CD4-positive, alpha-beta T cell treated with Interleukin-10 for 1 hour (primary cell): ENCODE data around the gene ATN1.
"Not testable (repeated sequence)": the region's sequence is repeated elsewhere in the genome, so short reads cannot be mapped to it uniquely, and the experiment has no call there.

Source experiments
- DNase-seq: peaks from one replicate; pipeline ENCODE4 v3.0.0-alpha.2; 2020

Gene ATN1

GRCh38 chr12:6927379-6928021, at the start of gene ATN1:
Gene ATN1, plus strand, starts transcription at chr12:6927959. Its CDS starts 6,043 bp downstream, at chr12:6934002.
- DNase-seq: peak; percentile 55

GRCh38 chr12:6879824-6880223, 47.9 kb upstream of the ATN1 start:
- not testable (repeated sequence) for DNase-seq

GRCh38 chr12:6883252-6883651, 44.5 kb upstream of the ATN1 start:
- DNase-seq: no peak

GRCh38 chr12:6883683-6884082, 44.1 kb upstream of the ATN1 start:
- no peak for DNase-seq

- no peak for DNase-seq
These were observed 43.2 kb upstream of the ATN1 start for GRCh38 chr12:6884539-6884938.

GRCh38 chr12:6886206-6886999, 41.4 kb upstream of the ATN1 start:
- not testable (repeated sequence) for DNase-seq

GRCh38 chr12:6887460-6887859, 40.3 kb upstream of the ATN1 start:
- no peak for DNase-seq

- no peak for DNase-seq
These were observed 39.4 kb upstream of the ATN1 start for GRCh38 chr12:6888360-6888759.

- not testable (repeated sequence) for DNase-seq
These were observed 39.0 kb upstream of the ATN1 start for GRCh38 chr12:6888794-6889193.

GRCh38 chr12:6889775-6890573, 37.8 kb upstream of the ATN1 start:
- DNase-seq: not testable (repeated sequence)

GRCh38 chr12:6890789-6891645, 36.7 kb upstream of the ATN1 start:
- peak; percentile 98 for DNase-seq

GRCh38 chr12:6891646-6892001, 36.1 kb upstream of the ATN1 start:
- DNase-seq: no peak

GRCh38 chr12:6892683-6893082, 35.1 kb upstream of the ATN1 start:
- not testable (repeated sequence) for DNase-seq

- no peak for DNase-seq
These were observed 33.4 kb upstream of the ATN1 start for GRCh38 chr12:6894321-6894720.

GRCh38 chr12:6896846-6897435, 30.8 kb upstream of the ATN1 start:
- no peak for DNase-seq

- no peak for DNase-seq
These were observed 28.3 kb upstream of the ATN1 start for GRCh38 chr12:6899427-6899826.

GRCh38 chr12:6899837-6900519, 27.8 kb upstream of the ATN1 start:
- peak; percentile 44 for DNase-seq

GRCh38 chr12:6902448-6902847, 25.3 kb upstream of the ATN1 start:
- DNase-seq: no peak

GRCh38 chr12:6903722-6904121, 24.0 kb upstream of the ATN1 start:
- DNase-seq: no peak

- DNase-seq: peak; percentile 99
These were observed 23.2 kb upstream of the ATN1 start, which contains the start of gene LRRC23 for GRCh38 chr12:6904280-6905276. Gene LRRC23, plus strand, starts transcription at chr12:6904822. Its CDS starts 812 bp downstream, at chr12:6905634.
